BLaER1 (cell line): ENCODE measurements around the gene NTM.
"Not testable (repeated sequence)": the region's sequence is repeated elsewhere in the genome, so short reads cannot be mapped to it uniquely, and the experiment has no call there.

ENCODE experiments used
- H3K27ac ChIP-seq: shearing (Covaris generic); formaldehyde crosslinking; 2 replicates; pipeline ENCODE4 v1.8.1; 2022
- H3K27me3 ChIP-seq: shearing (Covaris generic); formaldehyde crosslinking; 2 replicates; pipeline ENCODE4 v1.8.1; 2022
- H3K36me3 ChIP-seq: shearing (Covaris generic); formaldehyde crosslinking; 2 replicates; pipeline ENCODE4 v1.8.1; 2022
- H3K4me1 ChIP-seq: shearing (Covaris generic); formaldehyde crosslinking; 2 replicates; pipeline ENCODE4 v1.8.1; 2022
- H3K4me2 ChIP-seq: shearing (Covaris generic); formaldehyde crosslinking; 2 replicates; pipeline ENCODE4 v1.8.1; 2022
- H3K4me3 ChIP-seq: shearing (Covaris generic); formaldehyde crosslinking; 2 replicates; pipeline ENCODE4 v1.8.1; 2022
- H3K9ac ChIP-seq: shearing (Covaris generic); formaldehyde crosslinking; 2 replicates; pipeline ENCODE4 v1.8.1; 2022
- H3K9me3 ChIP-seq: shearing (Covaris generic); formaldehyde crosslinking; 2 replicates; pipeline ENCODE4 v1.8.1; 2022
- H4K20me1 ChIP-seq: shearing (Covaris generic); formaldehyde crosslinking; 2 replicates; pipeline ENCODE4 v1.8.1; 2022
- Cebpa-rat ChIP-seq: shearing (Covaris generic); IDR thresholded peaks from 2 replicates; pipeline ENCODE4 v1.8.1; 2022

The NTM gene

DNA sequence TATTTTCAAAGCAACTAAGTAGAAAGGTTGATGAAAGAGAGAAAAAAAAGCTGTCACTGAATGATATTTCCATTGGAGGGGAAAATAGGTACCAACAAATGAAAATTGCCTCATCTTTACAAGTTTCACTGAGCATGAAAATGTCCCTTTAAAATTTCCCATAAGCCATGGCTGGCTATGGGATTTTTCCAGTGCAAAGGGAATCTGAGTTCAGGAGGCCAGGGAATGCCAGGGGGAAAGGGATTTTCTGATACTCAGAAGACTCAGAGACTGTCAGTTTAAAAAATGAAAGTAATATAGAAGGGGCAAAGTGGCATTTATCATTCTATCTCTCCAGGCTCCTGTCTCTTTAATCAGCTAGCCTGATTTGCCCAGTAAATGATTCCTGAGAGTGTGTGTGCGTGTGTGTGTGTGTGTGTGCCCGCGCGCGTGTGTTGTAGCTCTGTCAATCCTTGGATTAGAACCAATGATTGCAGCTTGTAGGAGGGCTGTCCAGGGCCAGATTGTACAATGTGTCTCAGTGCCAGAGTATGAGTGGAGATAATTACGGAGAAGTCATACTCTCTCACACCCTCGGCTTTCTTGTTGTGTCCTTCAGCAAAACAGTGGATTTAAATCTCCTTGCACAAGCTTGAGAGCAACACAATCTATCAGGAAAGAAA is at the start of gene NTM:
NTM (plus strand) TSS at position 526 of the 662 bp plus-strand sequence.
- H3K27me3 ChIP-seq: peaks cover 60% of the 10 kb centered on the region
- peaks cover 16% of the 10 kb centered on the region for H3K4me1 ChIP-seq
- peak within 1 kb of the TSS; percentile 67 for H3K4me2 ChIP-seq
- no peaks in the 10 kb centered on the region for H3K36me3 ChIP-seq
- no peaks in the 10 kb centered on the region for H3K9me3 ChIP-seq
- no peaks in the 10 kb centered on the region; the same call in 1 of the 2 replicates for H4K20me1 ChIP-seq
- H3K9ac ChIP-seq: no peak within 1 kb of the TSS
- H3K4me3 ChIP-seq: no peak within 1 kb of the TSS
- no peak within 1 kb of the TSS for H3K27ac ChIP-seq
- TF ChIP-seq Cebpa-rat: no peak

DNA sequence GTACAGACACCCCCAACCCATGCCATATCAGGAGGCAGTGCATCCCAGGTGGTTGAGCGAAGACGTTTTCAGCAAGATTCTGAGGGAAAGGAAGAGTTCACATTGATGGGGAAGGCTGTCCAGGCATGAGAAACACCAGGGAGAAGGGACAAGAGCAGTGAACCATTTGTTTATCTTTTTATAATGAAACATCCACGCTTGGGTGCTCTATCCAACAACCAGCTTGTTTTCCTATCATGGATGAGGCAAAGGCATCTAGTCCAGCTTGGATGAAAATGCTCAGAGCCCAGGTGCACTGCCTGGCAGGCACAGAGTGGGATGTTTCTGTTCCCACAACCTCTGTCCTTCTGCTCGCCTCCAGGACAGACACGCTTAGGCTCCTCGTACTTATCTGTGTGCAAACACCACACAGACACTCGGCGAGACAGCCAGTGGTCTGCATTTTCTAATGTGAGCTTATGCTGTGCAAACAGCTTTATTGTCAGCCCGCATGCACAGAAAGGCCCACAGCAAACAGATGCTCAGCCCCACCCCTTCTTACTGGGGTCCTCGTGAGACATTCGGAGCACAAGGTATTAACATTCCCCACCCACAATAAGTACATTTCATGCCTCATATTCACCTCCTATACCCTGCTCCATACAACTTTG is 45.4 kb upstream of the NTM start:
- Histone ChIP-seq H3K27me3 (no peaks in the 10 kb centered on the region), H3K36me3 (no peaks in the 10 kb centered on the region)
- no peak for TF ChIP-seq Cebpa-rat

DNA sequence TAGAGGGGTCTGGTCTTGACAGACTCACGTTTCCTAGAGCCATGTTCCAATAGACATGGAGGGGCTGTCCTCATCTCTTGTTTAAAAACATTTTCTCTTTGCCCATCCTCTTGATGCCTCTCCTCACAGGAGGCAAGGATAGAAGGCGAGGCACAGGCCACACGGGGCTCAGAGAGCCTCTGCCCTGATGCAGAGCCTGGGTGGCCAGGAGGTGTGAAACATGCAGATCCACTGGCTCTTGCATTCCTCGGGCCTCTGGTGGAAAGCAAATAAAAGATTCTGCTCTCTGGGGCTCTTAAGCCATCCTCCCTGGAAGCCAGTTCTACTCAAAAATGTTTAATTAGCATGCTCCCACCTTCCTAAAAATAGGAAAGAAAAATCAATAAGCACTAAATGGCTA is 43.6 kb upstream of the NTM start:
- no peak for TF ChIP-seq Cebpa-rat
- Histone ChIP-seq H3K9ac (no peak overlapping the region), H3K4me2 (no peak overlapping the region)

More for the DNA sequence above, 45.4 kb upstream of the NTM start:
- Histone ChIP-seq H3K27ac (no peak overlapping the region), H3K9me3 (no peaks in the 10 kb centered on the region), H4K20me1 (no peaks in the 10 kb centered on the region), H3K4me3 (no peak overlapping the region), H3K9ac (no peak overlapping the region), H3K4me2 (no peak overlapping the region), H3K4me1 (no peaks in the 10 kb centered on the region)

DNA sequence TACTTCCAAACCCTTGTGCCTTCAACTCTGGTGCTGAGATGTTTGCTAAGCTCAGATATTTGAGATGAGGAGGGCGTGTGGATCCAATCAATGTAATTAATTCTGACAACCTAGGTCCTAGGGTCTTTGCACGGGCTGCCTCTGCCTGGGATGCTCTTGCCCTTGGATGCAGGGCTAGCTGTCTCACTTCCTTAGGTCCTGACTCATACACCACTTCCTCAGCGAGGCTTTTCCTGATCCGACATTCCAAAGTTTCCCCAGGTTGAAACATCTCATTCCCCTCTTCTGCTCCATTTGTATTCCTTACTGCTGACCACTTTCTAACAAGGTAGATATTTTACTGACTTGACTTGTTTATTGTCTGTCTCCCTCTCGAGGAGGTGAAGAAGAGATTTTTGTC is 43.0 kb upstream of the NTM start:
- H3K9ac ChIP-seq: no peak overlapping the region
- H3K4me1 ChIP-seq: no peaks in the 10 kb centered on the region
- no peaks in the 10 kb centered on the region for H4K20me1 ChIP-seq
- H3K36me3 ChIP-seq: no peaks in the 10 kb centered on the region
- H3K4me2 ChIP-seq: no peak overlapping the region
- H3K4me3 ChIP-seq: no peak overlapping the region
- TF ChIP-seq Cebpa-rat: no peak
- H3K27ac ChIP-seq: no peak overlapping the region
- H3K9me3 ChIP-seq: no peaks in the 10 kb centered on the region
- H3K27me3 ChIP-seq: no peaks in the 10 kb centered on the region

More for the DNA sequence above, 43.6 kb upstream of the NTM start:
- Histone ChIP-seq H3K4me3 (no peak overlapping the region), H3K27ac (no peak overlapping the region), H3K36me3 (no peaks in the 10 kb centered on the region), H3K27me3 (no peaks in the 10 kb centered on the region), H3K4me1 (no peaks in the 10 kb centered on the region), H4K20me1 (no peaks in the 10 kb centered on the region), H3K9me3 (no peaks in the 10 kb centered on the region)

DNA sequence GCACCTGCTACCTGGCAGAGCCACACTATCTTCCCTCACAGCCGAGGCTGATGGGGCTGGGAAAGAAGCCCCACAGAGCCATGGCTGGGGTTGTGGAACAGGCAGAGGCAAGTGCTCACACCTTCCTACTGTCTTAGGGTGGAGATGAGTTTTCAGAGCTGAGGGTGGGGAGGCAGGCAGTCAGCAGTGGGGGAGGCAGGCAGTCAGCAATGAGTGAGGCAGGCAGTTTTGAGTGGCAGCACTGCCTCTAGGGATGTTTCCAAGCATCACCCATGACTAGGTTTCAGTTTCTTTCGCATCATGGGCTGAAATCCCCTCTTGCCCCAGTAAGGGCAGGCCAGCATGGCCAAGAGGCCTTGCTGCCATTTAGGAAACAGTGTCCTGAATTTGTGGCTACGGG is 41.6 kb upstream of the NTM start:
- no peak overlapping the region for H3K9ac ChIP-seq
- H3K27ac ChIP-seq: no peak overlapping the region
- no peaks in the 10 kb centered on the region for H4K20me1 ChIP-seq
- H3K4me1 ChIP-seq: no peaks in the 10 kb centered on the region
- no peaks in the 10 kb centered on the region for H3K36me3 ChIP-seq
- TF ChIP-seq Cebpa-rat: no peak
- H3K4me2 ChIP-seq: no peak overlapping the region
- H3K27me3 ChIP-seq: no peaks in the 10 kb centered on the region
- no peaks in the 10 kb centered on the region for H3K9me3 ChIP-seq
- H3K4me3 ChIP-seq: no peak overlapping the region

DNA sequence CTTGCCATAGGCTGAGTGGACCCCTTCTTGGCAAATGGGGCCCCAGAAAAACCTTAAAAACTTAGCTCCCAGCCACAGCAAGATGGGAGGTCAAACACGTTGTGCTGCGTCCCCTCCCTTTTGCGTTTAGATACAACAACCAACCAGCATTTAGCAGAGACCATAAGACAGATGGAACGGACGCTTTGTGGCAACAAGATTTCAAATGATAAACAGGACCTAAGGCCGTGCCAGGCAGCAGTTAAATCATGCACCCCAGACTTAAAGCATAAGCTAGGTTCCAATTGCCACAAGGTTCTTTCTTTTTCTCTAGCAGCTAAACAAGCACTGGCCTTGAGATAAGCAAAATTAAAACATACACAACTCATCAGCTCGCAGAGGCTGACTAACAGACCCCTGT is 39.4 kb upstream of the NTM start:
- no peaks in the 10 kb centered on the region for H3K36me3 ChIP-seq
- no peaks in the 10 kb centered on the region for H3K9me3 ChIP-seq
- H3K4me2 ChIP-seq: no peak overlapping the region
- no peaks in the 10 kb centered on the region for H3K27me3 ChIP-seq
- no peak overlapping the region for H3K4me3 ChIP-seq
- no peak overlapping the region for H3K9ac ChIP-seq
- no peak for TF ChIP-seq Cebpa-rat
- no peaks in the 10 kb centered on the region for H3K4me1 ChIP-seq
- H4K20me1 ChIP-seq: no peaks in the 10 kb centered on the region
- H3K27ac ChIP-seq: no peak overlapping the region

DNA sequence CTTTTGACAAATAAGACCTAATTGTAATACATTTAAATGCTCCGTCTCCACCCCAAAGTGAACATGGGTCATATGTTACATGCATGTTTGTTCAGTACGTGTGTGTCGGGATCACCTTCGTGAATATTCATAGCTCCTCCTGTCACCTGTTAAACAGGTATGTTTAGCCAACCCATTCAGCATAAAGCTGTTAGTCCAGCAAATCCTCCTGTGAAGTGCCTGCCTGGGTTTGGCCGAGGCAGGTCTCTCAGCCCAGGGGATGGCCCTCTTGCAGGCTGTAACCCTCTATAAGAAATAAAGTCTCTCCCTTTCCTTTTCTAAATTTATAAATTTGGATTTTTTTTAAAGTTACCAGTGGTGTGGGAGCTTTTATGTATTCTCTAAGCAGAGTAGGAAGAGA is 38.9 kb upstream of the NTM start:
- no peak for TF ChIP-seq Cebpa-rat
- Histone ChIP-seq H3K4me1 (no peaks in the 10 kb centered on the region), H3K9me3 (no peaks in the 10 kb centered on the region), H3K4me3 (no peak overlapping the region), H3K27ac (no peak overlapping the region), H3K4me2 (no peak overlapping the region), H3K36me3 (no peaks in the 10 kb centered on the region), H4K20me1 (no peaks in the 10 kb centered on the region), H3K27me3 (no peaks in the 10 kb centered on the region), H3K9ac (no peak overlapping the region)

DNA sequence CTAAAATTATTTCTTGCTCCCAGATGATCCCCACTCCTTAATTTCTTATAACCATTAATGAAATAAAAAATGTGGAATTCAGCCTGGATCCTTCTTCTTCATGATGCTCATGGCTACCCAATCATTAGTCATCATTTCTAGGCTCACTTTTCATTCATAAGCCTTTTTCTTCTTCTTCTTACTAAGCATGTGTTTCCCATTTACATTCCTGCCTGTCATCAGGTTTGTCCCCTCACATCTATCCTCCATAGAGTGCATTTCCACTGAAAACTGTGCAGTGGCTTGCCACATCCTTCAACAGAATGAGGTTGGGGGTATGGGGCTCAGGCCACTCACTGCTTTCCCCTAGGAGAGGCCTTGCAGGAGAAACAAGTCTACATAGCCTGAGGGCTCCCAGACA is 35.8 kb upstream of the NTM start:
- H3K27me3 ChIP-seq: no peaks in the 10 kb centered on the region
- no peaks in the 10 kb centered on the region for H3K36me3 ChIP-seq
- no peak for TF ChIP-seq Cebpa-rat
- no peaks in the 10 kb centered on the region for H3K4me1 ChIP-seq
- no peaks in the 10 kb centered on the region for H3K9me3 ChIP-seq
- no peak overlapping the region for H3K4me2 ChIP-seq
- no peaks in the 10 kb centered on the region for H4K20me1 ChIP-seq
- no peak overlapping the region for H3K27ac ChIP-seq
- H3K4me3 ChIP-seq: no peak overlapping the region
- H3K9ac ChIP-seq: no peak overlapping the region

DNA sequence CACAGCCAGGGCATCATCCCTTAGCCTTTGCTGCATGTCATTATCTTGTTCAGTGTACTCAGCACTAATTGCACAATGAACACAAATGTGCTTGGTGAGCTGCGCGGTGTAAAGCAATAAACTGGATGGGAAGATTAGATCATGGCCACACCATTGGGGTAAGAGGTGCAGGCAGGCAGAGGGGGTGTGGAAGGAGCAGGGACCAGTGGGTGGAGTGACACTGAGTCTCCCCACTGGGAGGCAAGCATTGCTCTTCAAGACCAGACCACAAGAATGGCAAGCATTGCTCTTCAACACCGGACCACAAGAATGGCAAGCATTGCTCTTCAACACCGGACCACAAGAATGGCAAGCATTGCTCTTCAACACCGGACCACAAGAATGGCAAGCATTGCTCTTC is 28.5 kb upstream of the NTM start:
- not testable (repeated sequence) for H4K20me1 ChIP-seq, H3K36me3 ChIP-seq, H3K9me3 ChIP-seq, H3K27me3 ChIP-seq, H3K27ac ChIP-seq, H3K9ac ChIP-seq, H3K4me1 ChIP-seq, H3K4me2 ChIP-seq, H3K4me3 ChIP-seq

DNA sequence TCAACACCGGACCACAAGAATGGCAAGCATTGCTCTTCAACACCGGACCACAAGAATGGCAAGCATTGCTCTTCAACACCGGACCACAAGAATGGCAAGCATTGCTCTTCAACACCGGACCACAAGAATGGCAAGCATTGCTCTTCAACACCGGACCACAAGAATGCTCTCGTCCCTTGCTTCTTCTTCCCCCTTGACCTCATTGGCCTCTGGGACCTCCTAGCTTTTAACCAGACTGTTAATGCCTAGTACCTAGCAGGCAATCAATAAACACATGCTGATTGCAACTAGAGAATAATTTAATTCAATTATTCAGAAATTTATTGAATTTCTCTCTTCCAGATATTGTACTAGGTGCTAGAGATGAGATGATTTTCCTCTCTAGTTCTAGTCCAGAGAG is 28.0 kb upstream of the NTM start:
- not testable (repeated sequence) for H3K27ac ChIP-seq, H3K4me1 ChIP-seq, H3K9ac ChIP-seq, H3K9me3 ChIP-seq, H3K4me2 ChIP-seq, H3K36me3 ChIP-seq, H4K20me1 ChIP-seq, H3K27me3 ChIP-seq, H3K4me3 ChIP-seq

DNA sequence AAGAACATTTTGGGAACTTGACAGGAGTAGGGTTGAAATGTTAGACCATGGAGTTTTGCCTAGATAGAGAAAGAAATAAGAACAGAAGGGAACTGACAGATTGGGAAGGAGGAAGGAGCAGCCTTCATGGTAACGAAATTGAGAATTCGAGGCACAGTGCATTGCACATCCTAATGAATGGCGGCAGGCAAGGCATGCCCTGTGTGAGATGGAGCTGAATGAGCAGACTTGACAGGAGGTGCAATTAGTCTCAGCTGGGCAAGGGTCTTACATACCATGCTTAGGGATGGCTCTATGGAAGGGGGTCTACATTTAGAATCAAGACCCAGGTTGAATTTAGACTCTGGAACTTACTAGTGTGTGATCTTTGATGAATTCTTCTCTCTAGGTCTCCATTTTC is 25.0 kb upstream of the NTM start:
- Histone ChIP-seq H3K4me3 (no peak overlapping the region), H3K9me3 (no peaks in the 10 kb centered on the region), H3K27ac (no peak overlapping the region), H4K20me1 (no peaks in the 10 kb centered on the region), H3K4me1 (no peaks in the 10 kb centered on the region), H3K9ac (no peak overlapping the region), H3K4me2 (no peak overlapping the region), H3K27me3 (no peaks in the 10 kb centered on the region), H3K36me3 (no peaks in the 10 kb centered on the region)
- no peak for TF ChIP-seq Cebpa-rat
